NCI-H1694 treated with DMSO at 0.1 percent for 48 hours (cell line): Measurements from ENCODE around the gene CES2.
"Not testable (repeated sequence)": the region's sequence is repeated elsewhere in the genome, so short reads cannot be mapped to it uniquely, and the experiment has no call there.

Experiments used
- DNase-seq: peaks from one replicate; lab custom pipeline; 2025; lab: John Stamatoyannopoulos, UW

CES2 gene

GRCh38 chr16:66955363-66956153 lies 20.2 kb downstream of the CES2 start:
- DNase-seq = not testable (repeated sequence)

- DNase-seq = not testable (repeated sequence)
These were observed 20.8 kb downstream of the CES2 start for GRCh38 chr16:66956154-66956457.

- DNase-seq = no peak
These were observed 23.8 kb downstream of the CES2 start for GRCh38 chr16:66958857-66959703.

GRCh38 chr16:66959704-66960161 lies 24.4 kb downstream of the CES2 start:
- peak; percentile 75 for DNase-seq

- no peak for DNase-seq
These were observed 25.0 kb downstream of the CES2 start for GRCh38 chr16:66960270-66960669.

- peak; percentile 88 for DNase-seq
These were observed 25.9 kb downstream of the CES2 start, which contains the start of gene CES3 for GRCh38 chr16:66961065-66961744. CES3 (plus strand) TSS chr16:66961266; CDS start chr16:66961308, 42 bp downstream.

- DNase-seq = no peak
These were observed 26.6 kb downstream of the CES2 start for GRCh38 chr16:66961914-66962313.

GRCh38 chr16:66964049-66964448 lies 28.7 kb downstream of the CES2 start:
- no peak for DNase-seq

- DNase-seq = no peak
These were observed 33.5 kb downstream of the CES2 start for GRCh38 chr16:66968847-66969246.

- no peak for DNase-seq
These were observed 35.7 kb downstream of the CES2 start for GRCh38 chr16:66970775-66971720.

GRCh38 chr16:66972983-66973382 lies 37.7 kb downstream of the CES2 start:
- DNase-seq = no peak

- no peak for DNase-seq
These were observed 38.4 kb downstream of the CES2 start for GRCh38 chr16:66973716-66974115.

GRCh38 chr16:66974156-66974931 lies 39.0 kb downstream of the CES2 start:
- DNase-seq = not testable (repeated sequence)

GRCh38 chr16:66974932-66975246 lies 39.6 kb downstream of the CES2 start:
- not testable (repeated sequence) for DNase-seq

- DNase-seq = no peak
These were observed 40.1 kb downstream of the CES2 start for GRCh38 chr16:66975302-66975893.

GRCh38 chr16:66976746-66977145 lies 41.4 kb downstream of the CES2 start:
- no peak for DNase-seq

- DNase-seq = peak; percentile 80
These were observed 42.2 kb downstream of the CES2 start for GRCh38 chr16:66977341-66978113.

- no peak for DNase-seq
These were observed 43.8 kb downstream of the CES2 start for GRCh38 chr16:66979011-66979717.

- no peak for DNase-seq
These were observed 47.7 kb downstream of the CES2 start for GRCh38 chr16:66983033-66983432.
